ENCODE results near the gene SIX4.

DNA sequence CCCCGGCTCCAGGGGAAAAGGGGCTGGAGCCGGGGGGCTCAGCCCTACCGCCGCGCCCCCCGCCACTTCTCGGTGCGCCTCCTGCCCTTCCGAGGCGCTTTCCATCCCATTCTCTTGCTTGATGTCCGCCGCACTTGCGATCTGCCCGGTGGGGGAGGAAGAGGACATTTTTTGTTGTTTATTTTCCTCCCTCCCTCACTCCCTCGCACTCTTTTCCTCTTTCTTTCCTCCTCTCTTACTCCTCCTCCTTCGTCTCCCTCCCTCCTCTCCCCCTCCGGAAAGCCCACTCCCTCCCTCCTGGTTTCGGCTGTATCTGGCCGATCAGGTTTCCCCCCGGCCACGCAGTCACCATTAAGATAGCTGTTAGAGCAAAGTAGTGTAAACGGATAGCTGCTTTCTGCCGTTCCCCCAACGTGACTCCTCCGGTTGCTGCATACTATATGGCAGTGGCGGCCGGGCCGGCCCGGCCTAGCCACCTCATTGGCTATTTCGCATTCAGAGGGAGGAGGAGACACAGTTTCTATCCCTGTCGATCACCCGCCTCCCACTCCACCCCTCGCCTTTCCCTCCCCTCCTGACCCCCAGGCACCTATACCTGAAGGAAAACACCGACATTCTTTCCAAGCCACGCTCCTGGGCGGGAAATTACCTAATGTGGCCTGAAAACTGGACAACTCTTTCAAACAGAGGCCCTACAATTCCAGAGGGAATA, at the start of gene SIX4:
- TF ChIP-seq POLR2A (IDR thresholded peaks at IDR 0.05; ENCODE audit: low read depth, low read length): no peak
- TF ChIP-seq HCFC1 (IDR thresholded peaks at IDR 0.05; ENCODE audit: low read length): no peak
- no peak for TF ChIP-seq EGR1 (IDR thresholded peaks at IDR 0.05; ENCODE audit: borderline replicate concordance in 1 of 2, low read depth in 2 of 2, low read length in 2 of 2)
- no peak for TF ChIP-seq SIN3A (IDR thresholded peaks at IDR 0.05; ENCODE audit: low read depth, low read length)
- TF ChIP-seq ESRRA (IDR thresholded peaks at IDR 0.05; ENCODE audit: low read length): no peak
- TF ChIP-seq, protein P1, sequence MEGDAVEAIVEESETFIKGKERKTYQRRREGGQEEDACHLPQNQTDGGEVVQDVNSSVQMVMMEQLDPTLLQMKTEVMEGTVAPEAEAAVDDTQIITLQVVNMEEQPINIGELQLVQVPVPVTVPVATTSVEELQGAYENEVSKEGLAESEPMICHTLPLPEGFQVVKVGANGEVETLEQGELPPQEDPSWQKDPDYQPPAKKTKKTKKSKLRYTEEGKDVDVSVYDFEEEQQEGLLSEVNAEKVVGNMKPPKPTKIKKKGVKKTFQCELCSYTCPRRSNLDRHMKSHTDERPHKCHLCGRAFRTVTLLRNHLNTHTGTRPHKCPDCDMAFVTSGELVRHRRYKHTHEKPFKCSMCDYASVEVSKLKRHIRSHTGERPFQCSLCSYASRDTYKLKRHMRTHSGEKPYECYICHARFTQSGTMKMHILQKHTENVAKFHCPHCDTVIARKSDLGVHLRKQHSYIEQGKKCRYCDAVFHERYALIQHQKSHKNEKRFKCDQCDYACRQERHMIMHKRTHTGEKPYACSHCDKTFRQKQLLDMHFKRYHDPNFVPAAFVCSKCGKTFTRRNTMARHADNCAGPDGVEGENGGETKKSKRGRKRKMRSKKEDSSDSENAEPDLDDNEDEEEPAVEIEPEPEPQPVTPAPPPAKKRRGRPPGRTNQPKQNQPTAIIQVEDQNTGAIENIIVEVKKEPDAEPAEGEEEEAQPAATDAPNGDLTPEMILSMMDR (IDR thresholded peaks at IDR 0.05 in 2 of 3, conservative IDR thresholded peaks at IDR 0.05 in 1 of 3; ENCODE audit: control insufficient read depth in 2 of 3, extremely low read depth in 1 of 3, insufficient read depth in 1 of 3, low read depth in 3 of 3, low read length in 3 of 3): no peak
- no peak for TF ChIP-seq NRF1 (conservative IDR thresholded peaks at IDR 0.05; ENCODE audit: low read depth, low read length)
- TF ChIP-seq ZZZ3 (IDR thresholded peaks at IDR 0.05; ENCODE audit: control insufficient read depth, insufficient read length, low read depth): no peak

Data from GM12878 (cell line).